Stimulated activated naive CD8-positive, alpha-beta T cell treated with anti-CD3 and anti-CD28 coated beads, Interleukin-15, Interleukin-2, amounts not matched to agents 100 ng/mL and 50 ng/mL, for 24 hours (primary cell): Measurements from ENCODE around the gene CAMKK1.

ENCODE experiments used
- H3K27ac Mint-ChIP-seq: one replicate; pipeline ENCODE4 v1.8.0; 2021; ENCODE audit warnings: mild to moderate bottlenecking, mixed read lengths
- H3K27me3 Mint-ChIP-seq: one replicate; pipeline ENCODE4 v1.8.0; 2021; ENCODE audit warnings: mixed read lengths
- H3K36me3 Mint-ChIP-seq: one replicate; pipeline ENCODE4 v1.8.0; 2021; ENCODE audit warnings: low read depth, mixed read lengths
- H3K4me1 Mint-ChIP-seq: one replicate; pipeline ENCODE4 v1.8.0; 2021; ENCODE audit warnings: low read depth, mixed read lengths
- H3K4me3 Mint-ChIP-seq: one replicate; pipeline ENCODE4 v1.8.0; 2021; ENCODE audit warnings: mild to moderate bottlenecking, mixed read lengths
- H3K9me3 Mint-ChIP-seq: one replicate; pipeline ENCODE4 v1.8.0; 2021; ENCODE audit warnings: mixed read lengths

The CAMKK1 gene

DNA sequence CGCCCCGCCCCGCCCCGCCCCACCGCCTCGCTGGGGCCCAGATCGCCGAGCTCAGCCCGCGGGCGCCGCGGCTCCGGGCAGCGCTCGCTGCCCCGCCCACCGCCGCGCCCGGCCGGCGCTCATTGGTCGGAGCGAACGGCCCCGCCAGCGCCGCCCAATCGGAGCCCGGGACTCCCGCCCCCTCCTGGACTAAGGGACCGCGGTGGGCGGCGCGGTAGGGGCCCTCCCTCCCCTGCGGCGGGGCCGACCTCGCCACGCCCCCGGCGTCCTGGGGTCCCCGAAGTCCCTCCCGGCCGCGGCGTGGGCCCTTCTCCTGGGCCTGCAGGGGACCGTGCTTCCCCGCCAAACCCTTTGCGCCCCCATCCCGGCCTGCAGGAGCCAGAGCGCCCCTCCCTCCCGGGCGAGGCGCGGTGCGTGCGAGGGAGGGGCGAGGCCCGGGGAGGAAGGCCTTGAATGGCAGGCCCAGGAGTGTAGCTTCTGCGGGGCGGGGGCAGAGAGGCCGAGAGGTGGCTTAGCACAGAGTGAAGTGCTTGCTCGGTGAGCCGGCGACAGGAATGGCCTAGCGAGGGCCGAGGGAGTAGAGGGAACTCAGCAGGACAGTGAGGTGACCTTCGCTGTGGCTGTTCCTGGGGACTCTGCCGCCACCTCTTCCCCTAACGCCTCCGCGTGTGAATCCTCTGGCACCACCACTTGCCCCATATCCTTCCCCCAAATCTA lies at the start of gene CAMKK1:
Gene CAMKK1, minus strand, starts transcription at position 51 of the 717 bp plus-strand sequence. CDS start 7,366 bp downstream, outside the sequence.
- Mint-ChIP-seq H3K4me3 (peak within 1 kb of the TSS; percentile 80), H3K36me3 (no peaks in the 10 kb centered on the region), H3K9me3 (no peaks in the 10 kb centered on the region), H3K4me1 (peaks cover 30% of the 10 kb centered on the region), H3K27me3 (peaks cover 7% of the 10 kb centered on the region), H3K27ac (peak within 1 kb of the TSS; percentile 63)

DNA sequence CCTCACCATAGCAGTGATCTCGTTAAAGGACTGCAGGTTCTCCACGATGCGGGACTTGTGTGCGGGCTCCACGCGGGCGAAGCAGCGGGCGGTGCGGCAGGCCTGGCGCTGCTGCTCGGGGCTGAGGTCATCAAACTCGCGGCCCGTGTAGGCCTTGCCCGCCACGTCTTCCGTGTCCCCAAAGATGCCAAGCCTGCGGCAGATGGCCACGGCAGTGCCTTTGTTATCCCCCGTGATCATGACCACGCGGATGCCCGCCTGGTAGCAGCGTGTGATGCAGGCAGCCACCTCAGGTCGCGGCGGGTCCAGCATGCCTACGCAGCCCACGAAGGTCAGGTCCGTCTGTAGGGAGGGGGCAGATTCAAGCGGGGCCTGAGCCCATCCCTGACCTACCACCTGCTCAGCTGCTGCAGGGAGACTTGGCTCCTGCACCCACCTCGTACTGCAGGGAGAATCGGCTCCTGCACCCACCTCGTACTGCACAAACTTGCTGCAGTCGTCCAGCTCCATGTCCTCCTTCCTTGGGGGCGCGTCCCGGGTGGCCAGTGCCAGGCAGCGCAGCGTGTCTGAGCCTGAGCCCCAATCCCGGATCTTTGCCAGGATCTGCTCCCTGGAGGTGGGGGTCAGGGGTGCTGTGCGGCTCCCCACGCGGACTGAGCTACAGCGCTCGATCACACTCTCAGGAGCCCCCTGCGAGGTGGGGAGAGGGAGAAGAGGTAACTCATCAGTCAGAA lies 48.3 kb upstream of the CAMKK1 start:
- Mint-ChIP-seq H3K4me1 (no peaks in the 10 kb centered on the region), H3K36me3 (peaks cover 62% of the 10 kb centered on the region), H3K9me3 (no peaks in the 10 kb centered on the region), H3K27ac (no peak overlapping the region), H3K4me3 (no peak overlapping the region), H3K27me3 (no peaks in the 10 kb centered on the region)

DNA sequence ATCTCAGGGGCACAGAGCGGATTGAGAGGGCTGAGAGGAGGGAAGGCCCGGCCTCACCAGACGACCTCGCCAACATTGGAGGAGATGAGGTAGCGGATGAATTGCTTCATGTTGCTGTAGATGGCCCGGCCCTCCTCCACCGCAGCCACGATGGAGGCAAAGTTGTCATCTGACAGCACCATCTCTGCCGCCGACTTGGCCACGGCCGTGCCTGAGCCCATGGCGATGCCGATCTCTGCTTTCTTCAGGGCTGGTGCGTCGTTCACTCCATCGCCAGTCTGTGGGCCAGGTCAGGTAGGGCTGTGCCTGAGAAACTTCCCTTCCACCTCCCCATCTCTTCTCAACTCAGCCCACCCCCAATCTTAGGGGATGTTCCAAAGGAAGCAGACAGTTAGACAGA lies 44.5 kb upstream of the CAMKK1 start:
- no peak overlapping the region for H3K4me3 Mint-ChIP-seq
- H3K9me3 Mint-ChIP-seq: no peaks in the 10 kb centered on the region
- peaks cover 55% of the 10 kb centered on the region for H3K36me3 Mint-ChIP-seq
- H3K4me1 Mint-ChIP-seq: no peaks in the 10 kb centered on the region
- H3K27me3 Mint-ChIP-seq: no peaks in the 10 kb centered on the region
- no peak overlapping the region for H3K27ac Mint-ChIP-seq

DNA sequence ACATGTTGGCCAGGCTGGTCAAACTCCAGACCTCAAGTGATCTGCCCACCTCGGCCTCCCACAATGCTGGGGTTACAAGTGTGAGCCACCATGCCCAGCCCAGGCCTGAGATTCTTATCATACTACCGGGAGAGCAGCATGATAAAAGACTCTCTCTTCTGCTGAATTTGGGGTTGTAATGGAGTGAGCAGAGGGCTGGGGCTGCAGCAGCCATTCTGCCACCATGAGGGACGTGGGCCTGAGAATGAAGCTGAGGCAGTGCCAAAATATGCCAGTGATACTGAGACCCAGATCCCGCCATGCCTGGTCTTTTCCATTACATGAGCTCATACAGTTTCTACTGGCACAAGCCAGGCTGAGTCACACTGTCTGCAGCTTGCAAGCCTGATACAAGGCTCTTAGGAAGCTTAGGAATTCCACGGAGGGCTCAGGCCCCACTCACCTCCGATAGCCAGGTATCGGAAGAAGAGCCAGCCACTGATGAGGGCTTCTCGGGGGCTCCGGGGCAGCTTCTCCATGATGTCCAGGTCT lies 43.0 kb upstream of the CAMKK1 start:
- H3K36me3 Mint-ChIP-seq: peaks cover 55% of the 10 kb centered on the region
- no peak overlapping the region for H3K27ac Mint-ChIP-seq
- no peak overlapping the region for H3K4me3 Mint-ChIP-seq
- no peaks in the 10 kb centered on the region for H3K4me1 Mint-ChIP-seq
- H3K27me3 Mint-ChIP-seq: no peaks in the 10 kb centered on the region
- H3K9me3 Mint-ChIP-seq: no peaks in the 10 kb centered on the region

DNA sequence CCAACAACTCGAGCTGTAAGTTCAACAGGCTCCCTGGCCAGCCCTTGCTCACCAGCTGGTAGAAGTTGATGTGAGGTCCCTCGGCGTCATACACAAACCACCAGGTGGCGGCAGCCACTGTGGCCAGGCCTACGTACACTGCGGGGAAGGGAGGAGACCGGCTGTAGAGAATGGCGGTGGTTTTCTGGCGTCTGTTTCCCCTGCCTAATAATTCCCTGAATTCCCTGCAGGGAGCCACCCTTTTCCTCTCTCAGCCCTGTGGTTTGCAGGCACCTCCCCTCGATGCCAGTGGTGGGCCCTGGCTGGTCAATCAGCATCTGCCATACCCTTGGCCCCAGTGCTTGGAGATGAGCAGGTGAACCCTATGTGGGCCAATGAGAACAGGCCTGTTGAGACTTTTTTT lies 42.3 kb upstream of the CAMKK1 start:
- Mint-ChIP-seq H3K36me3 (peaks cover 52% of the 10 kb centered on the region), H3K9me3 (no peaks in the 10 kb centered on the region), H3K4me3 (no peak overlapping the region), H3K27me3 (no peaks in the 10 kb centered on the region), H3K27ac (no peak overlapping the region), H3K4me1 (no peaks in the 10 kb centered on the region)

DNA sequence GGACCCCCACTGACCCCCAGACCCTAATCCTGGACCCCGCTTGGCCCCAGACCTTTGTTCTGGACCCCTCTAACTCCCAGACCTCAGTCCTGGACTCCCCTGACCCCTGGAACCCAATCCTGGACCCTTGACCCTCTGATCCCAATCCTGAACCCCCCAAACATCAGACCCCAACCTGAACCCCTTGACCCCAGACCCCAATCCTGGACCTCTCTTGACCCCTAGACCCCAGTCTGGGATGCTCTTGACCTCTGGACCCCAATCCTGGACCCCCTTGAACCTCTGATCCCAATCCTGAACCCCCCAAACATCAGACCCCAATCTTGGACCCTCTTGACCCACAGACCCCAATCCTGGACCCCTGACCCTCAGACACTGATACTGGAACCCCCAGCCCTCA lies 36.9 kb upstream of the CAMKK1 start:
- Mint-ChIP-seq H3K9me3 (no peaks in the 10 kb centered on the region), H3K36me3 (peaks cover 11% of the 10 kb centered on the region), H3K4me3 (no peak overlapping the region), H3K27ac (no peak overlapping the region), H3K27me3 (no peaks in the 10 kb centered on the region), H3K4me1 (no peaks in the 10 kb centered on the region)

DNA sequence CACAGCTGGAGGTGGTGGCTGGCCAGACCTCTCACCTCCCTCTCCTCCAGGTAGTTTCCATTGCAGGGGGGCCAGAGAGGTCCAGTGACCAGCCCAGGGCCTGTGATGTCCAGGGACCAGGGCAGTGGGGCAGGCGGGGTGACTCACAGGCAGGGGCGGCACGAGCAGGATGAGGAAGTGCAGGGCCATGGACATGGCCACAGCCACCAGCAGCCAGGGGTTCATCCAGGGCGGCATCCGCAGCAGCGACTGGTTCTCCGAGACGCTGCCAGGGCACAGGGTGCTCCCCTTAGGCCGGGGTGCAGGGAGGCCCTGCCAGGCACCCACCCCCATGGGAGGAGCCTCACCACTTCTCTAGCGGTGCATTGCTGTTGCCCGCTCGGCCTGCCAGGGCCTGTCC lies 36.3 kb upstream of the CAMKK1 start:
- H3K36me3 Mint-ChIP-seq: peaks cover 9% of the 10 kb centered on the region
- H3K4me3 Mint-ChIP-seq: no peak overlapping the region
- H3K27ac Mint-ChIP-seq: no peak overlapping the region
- H3K4me1 Mint-ChIP-seq: no peaks in the 10 kb centered on the region
- H3K9me3 Mint-ChIP-seq: no peaks in the 10 kb centered on the region
- no peaks in the 10 kb centered on the region for H3K27me3 Mint-ChIP-seq

DNA sequence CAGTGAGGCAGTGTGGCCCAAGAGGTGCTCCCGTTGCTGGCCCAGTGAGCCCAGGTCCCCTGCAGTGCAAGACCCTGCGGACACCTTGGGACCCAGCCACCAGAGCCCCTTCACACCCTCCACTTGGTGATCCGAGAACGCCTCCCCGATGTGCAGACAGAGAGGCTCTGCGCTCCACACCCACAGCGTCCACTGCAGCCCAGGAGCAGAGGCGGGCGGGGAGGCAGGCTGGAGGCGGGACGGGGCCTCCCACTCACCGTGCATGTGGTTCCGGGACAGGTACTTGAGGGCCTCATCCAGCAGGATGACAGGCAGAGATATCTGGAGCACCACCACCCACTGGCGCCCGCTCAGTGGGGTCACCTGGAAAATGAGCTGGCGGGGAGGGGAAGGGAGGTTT lies 35.6 kb upstream of the CAMKK1 start:
- H3K27me3 Mint-ChIP-seq: no peaks in the 10 kb centered on the region
- peaks cover 9% of the 10 kb centered on the region for H3K36me3 Mint-ChIP-seq
- H3K27ac Mint-ChIP-seq: no peak overlapping the region
- no peaks in the 10 kb centered on the region for H3K9me3 Mint-ChIP-seq
- H3K4me1 Mint-ChIP-seq: no peaks in the 10 kb centered on the region
- no peak overlapping the region for H3K4me3 Mint-ChIP-seq

DNA sequence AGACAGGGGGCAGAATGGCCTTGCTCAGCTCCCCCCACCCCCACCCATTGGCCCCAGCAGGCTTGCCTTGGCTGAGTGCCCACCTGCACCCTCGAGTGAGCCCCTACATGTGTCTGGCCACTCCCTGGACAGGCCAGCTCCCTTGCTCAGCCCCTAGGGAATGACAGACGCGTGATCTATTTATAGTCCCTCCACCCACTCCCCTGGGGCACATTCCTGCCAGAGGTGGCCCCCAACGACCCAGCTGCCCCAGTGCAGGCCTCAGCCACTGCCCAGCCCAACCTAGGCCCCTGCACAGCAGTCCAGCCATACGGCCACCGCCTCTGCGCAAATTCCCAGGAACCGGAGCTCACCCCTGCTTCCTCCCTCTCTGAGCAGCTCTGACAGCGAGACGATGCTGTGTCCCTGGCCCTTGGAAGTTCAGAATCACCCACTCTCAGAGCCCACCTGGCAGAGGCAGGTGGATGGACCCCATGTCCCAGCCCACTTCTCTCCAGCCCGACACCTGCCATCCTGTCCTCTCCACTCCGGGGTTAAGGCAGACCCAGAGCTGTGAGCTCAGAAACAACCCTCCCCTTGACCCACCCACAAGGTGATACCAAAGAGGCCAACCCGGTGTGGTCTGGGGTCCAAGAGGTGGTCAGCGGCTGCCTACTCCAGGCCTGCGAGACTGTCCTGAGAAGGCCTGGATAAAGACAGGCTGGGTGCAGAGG lies 34.9 kb upstream of the CAMKK1 start:
- no peak overlapping the region for H3K4me3 Mint-ChIP-seq
- no peak overlapping the region for H3K27ac Mint-ChIP-seq
- H3K27me3 Mint-ChIP-seq: no peaks in the 10 kb centered on the region
- H3K36me3 Mint-ChIP-seq: peaks cover 9% of the 10 kb centered on the region
- H3K4me1 Mint-ChIP-seq: no peaks in the 10 kb centered on the region
- H3K9me3 Mint-ChIP-seq: no peaks in the 10 kb centered on the region

DNA sequence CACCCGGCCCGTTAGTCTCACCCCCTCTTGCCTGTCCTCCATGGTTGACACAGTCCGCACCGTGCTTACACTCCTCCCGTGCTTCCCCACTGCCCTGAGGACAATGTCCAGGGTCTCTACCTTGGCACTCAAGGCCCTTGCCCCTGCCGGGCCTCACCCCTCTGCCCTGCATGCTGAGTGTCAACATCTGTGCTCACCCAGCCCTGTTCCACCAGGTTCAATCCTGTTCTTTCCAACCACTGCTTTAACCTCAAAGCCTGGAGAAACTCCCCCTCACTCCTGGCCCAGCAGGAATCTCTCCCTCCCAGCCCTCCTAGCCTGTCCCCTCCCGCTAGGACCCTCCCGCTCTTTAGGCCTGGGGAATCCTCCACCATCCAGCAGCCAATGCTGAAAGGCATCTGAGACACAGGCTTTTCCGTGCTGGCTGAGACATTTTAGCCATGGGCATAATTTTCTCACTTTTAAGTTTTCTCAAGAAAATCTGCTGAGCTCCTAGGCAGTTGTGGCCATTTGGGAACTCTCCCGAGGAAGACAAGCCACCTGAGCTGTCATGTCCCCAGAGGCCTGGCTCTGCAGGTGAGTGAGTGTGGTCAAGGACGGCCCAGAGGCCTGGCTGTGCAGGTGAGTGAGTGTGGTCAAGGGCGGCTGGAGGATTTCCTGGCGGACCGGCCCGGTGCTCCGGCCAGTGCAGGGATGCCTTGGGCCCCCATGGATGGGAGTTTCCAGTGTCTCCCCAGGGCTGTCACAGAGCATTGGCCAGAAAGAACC lies 34.2 kb upstream of the CAMKK1 start:
- Mint-ChIP-seq H3K4me1 (no peaks in the 10 kb centered on the region), H3K4me3 (no peak overlapping the region), H3K27me3 (no peaks in the 10 kb centered on the region), H3K27ac (no peak overlapping the region), H3K9me3 (no peaks in the 10 kb centered on the region), H3K36me3 (peaks cover 5% of the 10 kb centered on the region)

DNA sequence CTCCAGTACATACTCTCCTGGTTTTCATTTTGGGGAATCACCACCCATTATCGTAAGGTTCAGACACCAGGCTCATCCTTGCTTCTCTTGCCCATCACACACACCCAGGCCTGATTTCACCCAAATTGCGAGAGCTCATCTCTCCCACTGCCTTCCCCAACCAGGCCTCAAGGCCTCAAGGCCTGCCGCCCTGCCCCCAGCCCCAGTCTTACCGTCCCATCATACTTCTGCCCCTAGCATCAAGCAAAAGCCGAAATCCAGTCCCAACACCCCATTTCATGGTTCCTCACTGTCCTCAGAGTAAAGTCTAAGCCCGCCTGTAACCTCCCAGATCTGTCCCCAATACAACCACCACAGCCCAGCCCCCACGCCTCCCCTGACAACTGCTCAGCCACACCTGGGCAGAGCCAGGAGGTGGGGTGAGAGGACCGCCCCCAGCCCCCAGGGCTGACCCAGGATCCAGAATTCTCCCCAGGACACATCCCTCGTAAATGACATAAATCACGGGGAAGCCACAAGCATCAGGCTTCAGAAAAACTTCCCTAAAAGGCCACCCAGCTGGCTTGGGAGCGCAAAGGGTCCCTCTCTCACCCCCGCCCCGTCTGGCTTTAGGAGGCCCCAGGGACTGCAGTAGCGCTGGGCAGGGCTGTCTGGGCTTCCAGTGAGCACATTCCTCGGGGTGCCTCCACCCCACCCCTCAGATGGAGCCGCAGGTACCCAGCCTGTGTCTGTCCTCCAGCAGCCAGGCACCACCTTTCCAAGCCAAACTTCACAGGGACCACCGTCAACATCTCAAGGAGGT lies 33.0 kb upstream of the CAMKK1 start:
- H3K27me3 Mint-ChIP-seq: no peaks in the 10 kb centered on the region
- H3K27ac Mint-ChIP-seq: peak overlapping the region; percentile 52
- H3K9me3 Mint-ChIP-seq: no peaks in the 10 kb centered on the region
- no peak overlapping the region for H3K4me3 Mint-ChIP-seq
- H3K36me3 Mint-ChIP-seq: peaks cover under 1% of the 10 kb centered on the region
- no peaks in the 10 kb centered on the region for H3K4me1 Mint-ChIP-seq

DNA sequence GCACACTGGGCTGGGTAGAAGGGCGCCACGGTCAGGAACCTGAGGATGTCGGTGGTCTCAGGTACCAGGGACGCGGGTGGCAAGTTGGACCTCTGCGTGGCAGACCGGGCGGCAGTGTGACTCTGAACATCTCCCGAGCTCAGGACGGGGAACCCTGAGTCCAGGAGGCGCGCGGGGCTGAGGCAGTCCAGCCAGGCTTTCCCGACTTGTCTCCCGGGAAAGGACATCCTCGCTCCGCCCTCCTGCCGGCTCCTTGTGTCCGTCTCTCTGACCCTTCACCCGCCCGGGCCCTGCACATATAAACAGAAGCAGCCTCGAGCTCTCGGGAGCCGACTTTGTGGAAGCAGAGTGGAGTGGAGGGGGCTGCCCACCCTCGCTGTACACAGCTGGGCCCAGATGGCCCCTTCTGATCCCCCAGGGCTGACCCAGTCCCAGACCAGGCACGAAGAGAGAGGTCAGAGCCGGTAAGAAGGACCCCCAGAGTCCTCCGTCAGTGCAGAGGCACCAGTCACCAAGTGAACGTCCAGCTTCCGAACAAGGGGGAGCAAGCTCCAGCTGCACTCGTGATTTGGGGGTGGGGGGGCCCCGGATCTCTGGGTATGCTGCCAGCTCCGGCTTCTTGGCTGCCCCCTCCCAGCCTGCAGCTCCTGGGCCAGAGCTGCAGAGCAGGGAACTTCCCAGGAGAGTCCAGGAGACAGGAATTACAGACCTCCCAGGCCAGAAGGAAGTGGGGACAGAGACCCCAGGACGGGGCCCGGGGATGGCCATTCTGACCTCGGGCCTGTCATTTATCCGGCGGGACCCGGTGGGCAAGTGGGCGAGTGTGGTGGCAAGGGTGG lies 31.9 kb upstream of the CAMKK1 start:
- H3K27me3 Mint-ChIP-seq: no peaks in the 10 kb centered on the region
- no peaks in the 10 kb centered on the region for H3K4me1 Mint-ChIP-seq
- no peaks in the 10 kb centered on the region for H3K36me3 Mint-ChIP-seq
- no peak overlapping the region for H3K27ac Mint-ChIP-seq
- no peak overlapping the region for H3K4me3 Mint-ChIP-seq
- no peaks in the 10 kb centered on the region for H3K9me3 Mint-ChIP-seq

DNA sequence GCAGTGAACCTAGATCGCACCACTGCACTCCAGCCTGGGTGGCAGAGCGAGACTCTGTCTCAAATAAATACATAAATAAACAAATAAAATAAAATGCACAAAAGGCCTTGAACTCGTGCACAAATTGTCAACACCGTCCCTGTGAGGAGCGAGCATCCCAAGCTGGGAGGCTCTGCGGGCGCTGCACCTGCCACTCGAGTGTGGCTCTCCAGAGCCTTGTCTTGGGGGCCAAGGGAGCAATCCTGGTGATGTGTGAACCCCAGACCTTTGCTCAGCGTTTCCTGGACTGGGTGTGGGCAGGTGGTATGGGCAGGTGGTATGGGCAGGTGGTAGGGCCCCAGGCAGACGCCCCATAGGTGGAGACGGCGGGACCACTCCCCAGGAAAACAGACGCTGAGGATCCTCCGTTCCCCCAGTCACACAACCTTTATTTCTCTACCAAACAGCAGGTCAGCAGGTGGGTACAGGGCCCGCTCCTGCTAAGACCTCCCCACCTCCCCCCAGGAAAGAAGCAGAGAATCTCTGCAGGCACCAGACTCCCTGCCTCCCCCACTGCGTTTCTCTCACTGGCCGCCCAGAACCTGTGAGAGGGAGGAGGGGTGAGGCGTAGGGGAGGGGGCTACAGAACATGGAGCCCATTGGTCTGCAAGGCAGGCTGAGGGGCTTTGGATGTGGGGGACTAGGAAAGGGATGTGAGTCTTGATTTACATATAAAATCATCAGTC lies 30.8 kb upstream of the CAMKK1 start:
- H3K9me3 Mint-ChIP-seq: no peaks in the 10 kb centered on the region
- H3K36me3 Mint-ChIP-seq: no peaks in the 10 kb centered on the region
- no peaks in the 10 kb centered on the region for H3K4me1 Mint-ChIP-seq
- H3K4me3 Mint-ChIP-seq: no peak overlapping the region
- H3K27me3 Mint-ChIP-seq: no peaks in the 10 kb centered on the region
- no peak overlapping the region for H3K27ac Mint-ChIP-seq
